Measurements from ENCODE around the gene FNDC5. TPM values are rescaled to one million over a fixed set of nuclear protein-coding genes. Genes with fewer than 3 reads are reported as not detected.

FNDC5 gene
- total RNA-seq, 1 experiment from 2014 or later, result 0.42 TPM

GRCh38 chr1:32873484-32873883 is 2.8 kb upstream of the FNDC5 start:
- in situ Hi-C loops (cut with HindIII; ENCODE audit: low pct_unique_long_range_greater_than_20kb, low sequenced_read_pairs), result no loop called here
- DNase-seq (ENCODE audit: low read depth, low spot score), result no peak

DNA sequence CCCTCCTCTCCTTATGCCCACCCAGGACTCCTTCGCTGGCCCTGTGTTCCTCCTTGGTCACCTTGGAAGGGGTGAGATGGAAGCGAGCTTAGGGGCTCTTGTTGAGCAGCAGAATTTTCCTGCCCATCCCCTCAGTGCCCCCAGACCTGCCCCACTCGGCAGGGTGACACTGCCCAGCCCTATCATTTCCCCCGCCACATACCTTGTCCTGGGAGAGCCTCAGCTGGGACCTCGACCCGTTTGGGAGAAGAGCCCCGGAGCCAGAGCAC is 1.4 kb upstream of the FNDC5 start:
- no peak for DNase-seq (ENCODE audit: low read depth, low spot score)
- in situ Hi-C loops (cut with HindIII; ENCODE audit: low pct_unique_long_range_greater_than_20kb, low sequenced_read_pairs), result no loop called here

DNA sequence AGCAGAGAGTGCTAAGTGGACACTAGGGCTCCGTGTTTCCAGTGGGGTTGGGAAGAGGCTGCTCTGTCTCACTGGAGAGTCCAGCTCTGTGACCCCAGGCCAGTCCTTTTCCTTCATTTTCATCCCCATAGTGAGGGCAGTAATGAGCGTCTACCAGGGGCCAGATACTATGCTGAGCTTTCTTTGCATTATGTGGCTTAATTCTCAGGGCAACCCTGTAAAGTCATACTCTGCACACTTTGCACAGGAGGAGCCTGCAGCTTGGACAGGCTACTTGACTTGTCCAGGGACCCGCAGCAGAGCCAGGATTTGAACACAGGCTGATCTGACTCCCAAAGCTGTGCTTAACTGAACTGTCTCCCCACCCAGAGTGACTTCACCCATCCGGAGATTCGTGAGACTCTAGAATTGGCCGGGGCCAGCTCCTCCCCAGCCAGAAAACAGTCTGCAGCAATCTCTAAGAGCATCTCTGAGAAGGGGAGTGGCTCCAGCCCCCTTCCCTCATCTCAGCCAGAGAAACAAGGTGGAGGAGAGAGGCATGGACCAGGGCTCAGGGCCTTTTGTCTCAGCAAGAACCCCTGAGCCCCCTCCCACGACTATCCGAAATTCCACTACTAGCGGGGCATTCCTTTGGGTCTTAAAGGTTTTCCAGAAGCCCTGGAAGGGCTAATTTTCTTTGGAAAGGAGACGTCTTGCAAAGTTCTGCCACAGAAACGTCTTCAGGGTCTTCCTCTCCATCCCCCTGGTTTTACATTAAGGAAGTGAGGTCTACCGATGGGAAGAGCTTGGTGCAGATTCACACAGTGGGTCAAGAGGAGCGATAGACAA is 866 bp upstream of the FNDC5 start:
- DNase-seq (ENCODE audit: low read depth, low spot score), result no peak
- in situ Hi-C loops (cut with HindIII; ENCODE audit: low pct_unique_long_range_greater_than_20kb, low sequenced_read_pairs), result no loop called here

- in situ Hi-C loops (cut with HindIII; ENCODE audit: low pct_unique_long_range_greater_than_20kb, low sequenced_read_pairs), result no loop called here
- no peak for DNase-seq (ENCODE audit: low read depth, low spot score)
Observed at GRCh38 chr1:32869923-32870614, 643 bp downstream of the FNDC5 start.

DNA sequence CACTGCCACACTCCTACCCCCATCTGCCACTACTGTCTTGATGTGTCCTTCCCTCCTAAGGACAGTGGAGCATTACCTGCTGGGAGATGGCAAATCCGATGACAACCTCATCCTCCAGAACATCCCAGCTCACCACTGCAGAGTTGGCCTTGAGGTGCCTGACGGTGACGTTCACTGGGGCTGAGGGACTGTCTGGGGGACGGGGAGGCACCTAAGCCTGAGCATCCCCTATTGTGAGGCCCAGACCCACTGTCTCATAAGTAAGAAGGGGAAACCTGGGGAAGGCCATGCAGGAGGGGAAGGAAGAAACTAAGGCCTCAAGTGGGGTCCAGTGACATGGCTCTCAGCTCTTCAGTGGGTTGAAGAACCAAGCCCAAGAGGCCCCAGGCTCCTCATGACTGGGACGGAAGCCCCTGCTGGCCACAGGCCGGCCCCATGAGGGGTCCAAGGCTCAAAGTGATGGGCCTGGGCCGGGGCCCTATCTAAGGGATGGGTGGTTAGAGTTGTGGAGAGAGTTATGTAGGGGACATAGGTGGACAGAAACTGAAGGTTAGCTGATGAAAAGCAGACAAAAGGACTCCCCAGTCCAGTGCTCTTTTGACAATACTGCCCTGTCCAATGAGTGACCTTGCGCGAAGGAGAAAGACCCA is 1.8 kb downstream of the FNDC5 start:
- in situ Hi-C loops (cut with HindIII; ENCODE audit: low pct_unique_long_range_greater_than_20kb, low sequenced_read_pairs), result no loop called here
- DNase-seq (ENCODE audit: low read depth, low spot score), result no peak

DNA sequence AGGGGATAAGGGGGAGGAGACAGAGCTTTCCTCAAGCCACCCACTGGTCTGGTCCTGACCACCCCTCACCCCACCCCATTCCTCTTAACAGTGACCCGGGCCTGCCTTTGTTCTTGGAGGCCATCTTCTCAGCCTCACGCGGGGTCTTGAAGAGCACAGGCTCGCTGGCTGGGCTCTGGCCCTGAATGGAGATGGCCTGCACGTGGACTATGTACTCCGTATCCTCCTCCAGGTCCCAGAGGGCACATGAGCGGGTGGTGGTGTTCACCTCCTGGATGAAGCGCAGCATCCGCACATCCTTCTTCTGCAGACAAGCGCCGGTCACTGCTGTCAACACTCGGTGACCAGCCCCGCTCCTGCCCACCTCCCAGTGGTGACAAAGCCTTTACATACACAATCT is 2.6 kb downstream of the FNDC5 start:
- DNase-seq (ENCODE audit: low read depth, low spot score), result no peak
- in situ Hi-C loops (cut with HindIII; ENCODE audit: low pct_unique_long_range_greater_than_20kb, low sequenced_read_pairs), result no loop called here

DNA sequence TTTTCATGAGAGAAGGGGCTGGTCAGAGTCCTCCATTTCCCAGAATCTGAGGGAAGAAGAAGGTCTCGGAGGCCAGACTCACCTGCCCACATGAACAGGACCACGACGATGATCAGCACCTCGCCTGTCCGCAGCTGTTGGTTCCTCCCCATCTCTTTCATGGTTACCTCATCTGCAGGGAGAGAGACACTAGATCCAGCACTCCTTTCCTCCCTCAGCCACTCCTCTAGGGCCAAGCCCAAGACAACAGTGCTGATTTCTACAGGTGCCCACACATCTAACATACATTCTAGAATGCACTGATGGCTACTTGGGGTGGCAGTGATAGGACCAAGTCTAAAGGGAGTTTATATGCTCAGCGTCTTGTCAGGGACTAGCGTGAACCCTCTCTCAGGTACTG is 3.0 kb downstream of the FNDC5 start:
- DNase-seq (ENCODE audit: low read depth, low spot score), result no peak
- in situ Hi-C loops (cut with HindIII; ENCODE audit: low pct_unique_long_range_greater_than_20kb, low sequenced_read_pairs), result no loop called here

- DNase-seq (ENCODE audit: low read depth, low spot score), result no peak
- in situ Hi-C loops (cut with HindIII; ENCODE audit: low pct_unique_long_range_greater_than_20kb, low sequenced_read_pairs), result no loop called here
Observed at GRCh38 chr1:32867151-32867550, 3.6 kb downstream of the FNDC5 start.

DNA sequence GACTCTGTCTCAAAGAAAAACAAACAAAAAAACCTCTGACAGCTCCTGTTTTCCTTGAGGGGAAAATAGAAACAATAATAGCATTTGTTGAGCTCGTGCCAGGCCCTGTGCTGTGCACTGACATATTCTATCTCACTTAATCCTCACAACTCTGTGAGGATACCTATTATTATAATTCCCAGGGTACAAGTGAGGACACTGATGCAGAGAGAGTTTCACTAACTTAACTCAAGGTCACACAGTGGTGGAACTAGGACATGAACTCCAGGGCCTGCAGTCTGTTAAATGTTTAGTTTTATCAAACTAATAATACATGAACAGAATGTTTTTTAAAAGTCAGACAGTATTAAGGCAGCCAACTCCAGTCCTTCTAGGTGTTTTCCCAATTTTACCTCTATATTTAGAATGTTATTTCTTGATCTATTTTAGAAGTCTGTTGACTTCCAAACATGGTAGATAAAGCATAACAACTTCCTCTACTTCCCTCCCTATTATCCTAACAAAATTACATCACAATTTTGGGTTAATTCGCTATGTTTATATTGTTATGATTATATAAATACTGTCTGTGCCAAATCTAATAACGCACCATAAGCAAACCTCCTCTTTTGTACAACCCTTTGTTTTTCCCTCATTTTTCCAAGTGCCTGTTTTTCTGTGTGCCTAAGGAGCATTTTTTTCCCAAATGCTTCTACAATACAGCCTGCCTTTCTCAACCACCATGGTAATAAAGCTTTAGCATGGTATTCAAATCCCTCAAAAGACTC is 4.9 kb downstream of the FNDC5 start:
- DNase-seq (ENCODE audit: low read depth, low spot score), result peak; percentile 75
- in situ Hi-C loops (cut with HindIII; ENCODE audit: low pct_unique_long_range_greater_than_20kb, low sequenced_read_pairs), result no loop called here

- no peak for DNase-seq (ENCODE audit: low read depth, low spot score)
- in situ Hi-C loops (cut with HindIII; ENCODE audit: low pct_unique_long_range_greater_than_20kb, low sequenced_read_pairs), result no loop called here
Observed at GRCh38 chr1:32864375-32865019, 6.2 kb downstream of the FNDC5 start.

DNA sequence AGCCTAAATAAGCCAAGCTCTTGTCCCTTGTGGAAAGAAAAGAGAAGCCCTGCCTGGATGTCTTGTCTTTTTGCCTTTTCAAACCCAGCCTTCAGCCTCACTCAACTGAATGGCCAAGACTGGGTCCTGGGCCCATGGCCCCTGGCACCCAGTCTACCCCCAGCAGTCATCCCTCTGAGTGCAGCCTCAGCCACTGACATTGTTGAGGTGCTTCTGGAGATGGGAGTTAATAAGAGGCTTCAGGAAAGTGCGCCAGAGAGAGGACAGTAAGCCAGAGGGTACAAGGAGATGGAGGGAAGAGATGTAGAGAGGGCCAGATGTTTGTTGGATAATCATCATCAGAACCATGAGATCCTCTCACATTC is 6.8 kb downstream of the FNDC5 start:
- no peak for DNase-seq (ENCODE audit: low read depth, low spot score)
- in situ Hi-C loops (cut with HindIII; ENCODE audit: low pct_unique_long_range_greater_than_20kb, low sequenced_read_pairs), result no loop called here

DNA sequence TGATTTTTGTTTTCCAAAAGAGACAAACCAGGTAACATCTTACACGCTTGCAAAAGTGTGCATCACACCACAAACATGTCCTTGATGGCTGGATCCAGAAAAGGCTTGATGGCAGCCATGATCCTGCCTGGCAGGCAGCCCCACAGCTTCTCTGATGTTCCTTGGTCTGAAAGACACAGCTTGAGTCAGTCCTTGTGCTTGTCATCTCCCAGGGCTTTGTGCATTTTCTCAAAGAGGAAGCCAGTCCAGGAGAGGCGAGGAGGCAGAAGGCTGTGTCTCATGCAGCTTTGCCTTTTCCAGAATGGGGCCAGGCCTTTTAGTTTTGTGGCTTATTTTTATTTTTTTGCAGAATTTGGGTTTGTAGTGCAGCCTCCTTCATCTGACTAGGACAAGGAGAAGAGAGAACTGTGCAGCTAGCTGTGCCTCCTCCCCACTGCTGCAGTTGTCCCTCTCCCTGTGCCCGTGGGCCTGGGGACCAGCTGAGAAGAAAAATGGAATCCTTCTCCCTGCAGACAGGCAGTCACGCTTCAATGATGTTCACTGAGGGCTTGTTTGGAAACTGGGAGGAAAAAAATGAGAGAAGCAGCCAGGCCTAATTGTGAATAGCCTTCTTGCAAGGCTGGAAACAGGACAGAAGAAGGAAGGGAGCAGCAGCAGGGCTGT is 7.4 kb downstream of the FNDC5 start:
- in situ Hi-C loops (cut with HindIII; ENCODE audit: low pct_unique_long_range_greater_than_20kb, low sequenced_read_pairs), result no loop called here
- no peak for DNase-seq (ENCODE audit: low read depth, low spot score)

DNA sequence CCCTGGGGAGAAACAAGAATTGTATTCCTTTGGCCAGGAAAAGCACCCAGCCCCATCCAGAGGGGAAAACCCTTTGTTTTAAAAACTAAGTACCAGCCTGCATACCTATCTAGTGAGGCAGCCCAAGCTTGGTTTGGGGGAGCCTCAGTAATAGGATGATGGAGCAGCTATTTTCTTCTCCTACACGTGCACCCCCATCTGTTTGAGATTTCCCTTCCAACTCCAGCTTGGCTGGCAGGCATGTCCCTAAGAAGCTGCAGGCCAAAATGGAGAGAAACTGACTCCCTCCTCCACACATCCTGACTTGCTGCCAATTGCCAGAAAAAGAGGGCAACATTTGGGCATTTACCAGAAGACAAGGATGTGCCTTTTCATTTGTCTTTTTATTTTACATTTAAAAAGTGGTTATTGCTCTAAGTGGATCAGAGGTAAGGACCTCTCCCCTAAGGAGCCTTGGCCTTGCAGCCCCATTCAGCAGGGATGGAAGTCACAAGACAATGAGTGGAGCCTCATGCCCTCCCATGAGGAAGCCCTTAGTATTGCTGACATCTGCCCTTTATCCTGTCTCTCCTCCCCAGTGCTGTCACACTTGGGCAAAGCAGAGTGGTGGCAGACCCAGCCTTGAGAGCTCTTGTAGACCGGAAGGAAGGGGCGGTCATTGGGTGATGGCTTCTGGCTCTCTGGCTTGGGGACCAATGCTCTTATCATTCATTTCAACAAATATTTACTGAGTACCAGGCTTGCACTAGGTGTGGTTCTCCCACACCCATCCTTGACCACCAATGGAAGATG is 8.6 kb downstream of the FNDC5 start:
- peak; percentile 17 for DNase-seq (ENCODE audit: low read depth, low spot score)
- in situ Hi-C loops (cut with HindIII; ENCODE audit: low pct_unique_long_range_greater_than_20kb, low sequenced_read_pairs), result no loop called here

GRCh38 chr1:32860566-32860965 is 10.1 kb downstream of the FNDC5 start:
- DNase-seq (ENCODE audit: low read depth, low spot score), result no peak
- in situ Hi-C loops (cut with HindIII; ENCODE audit: low pct_unique_long_range_greater_than_20kb, low sequenced_read_pairs), result no loop called here

- DNase-seq (ENCODE audit: low read depth, low spot score), result no peak
- in situ Hi-C loops (cut with HindIII; ENCODE audit: low pct_unique_long_range_greater_than_20kb, low sequenced_read_pairs), result no loop called here
Observed at GRCh38 chr1:32859915-32860314, 10.8 kb downstream of the FNDC5 start.

DNA sequence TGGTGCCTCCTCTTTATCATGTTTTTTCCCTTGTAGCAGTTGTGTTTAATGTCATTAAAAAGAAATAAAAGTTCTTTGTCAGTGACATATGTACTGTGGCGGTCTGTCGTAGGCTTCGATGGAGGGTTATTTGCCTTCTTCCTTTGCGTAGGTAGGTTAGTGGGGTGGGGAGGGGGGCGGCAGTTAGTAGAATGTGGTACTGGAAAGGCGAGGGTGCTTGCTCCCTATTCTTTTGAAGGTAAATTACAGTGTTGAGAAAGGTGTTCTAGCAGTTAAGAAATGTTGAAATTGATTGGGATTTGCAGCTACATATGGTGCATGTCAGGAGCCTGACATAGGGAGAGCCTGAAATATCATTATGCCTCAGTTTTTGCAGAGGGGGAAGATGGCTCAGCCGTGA is 11.9 kb downstream of the FNDC5 start:
- in situ Hi-C loops (cut with HindIII; ENCODE audit: low pct_unique_long_range_greater_than_20kb, low sequenced_read_pairs), result no loop called here
- no peak for DNase-seq (ENCODE audit: low read depth, low spot score)

GRCh38 chr1:32858136-32858535 is 12.6 kb downstream of the FNDC5 start:
- DNase-seq (ENCODE audit: low read depth, low spot score), result no peak
- in situ Hi-C loops (cut with HindIII; ENCODE audit: low pct_unique_long_range_greater_than_20kb, low sequenced_read_pairs), result no loop called here
